Fibroblast of gingiva (primary cell): Measurements from ENCODE around the gene SCO1.
"Not testable (repeated sequence)": the region's sequence is repeated elsewhere in the genome, so short reads cannot be mapped to it uniquely, and the experiment has no call there.

ENCODE experiments used
- DNase-seq: peaks from one replicate; pipeline ENCODE4 v3.0.0-alpha.2; 2011; ENCODE audit warnings: low read depth

Gene SCO1

DNA sequence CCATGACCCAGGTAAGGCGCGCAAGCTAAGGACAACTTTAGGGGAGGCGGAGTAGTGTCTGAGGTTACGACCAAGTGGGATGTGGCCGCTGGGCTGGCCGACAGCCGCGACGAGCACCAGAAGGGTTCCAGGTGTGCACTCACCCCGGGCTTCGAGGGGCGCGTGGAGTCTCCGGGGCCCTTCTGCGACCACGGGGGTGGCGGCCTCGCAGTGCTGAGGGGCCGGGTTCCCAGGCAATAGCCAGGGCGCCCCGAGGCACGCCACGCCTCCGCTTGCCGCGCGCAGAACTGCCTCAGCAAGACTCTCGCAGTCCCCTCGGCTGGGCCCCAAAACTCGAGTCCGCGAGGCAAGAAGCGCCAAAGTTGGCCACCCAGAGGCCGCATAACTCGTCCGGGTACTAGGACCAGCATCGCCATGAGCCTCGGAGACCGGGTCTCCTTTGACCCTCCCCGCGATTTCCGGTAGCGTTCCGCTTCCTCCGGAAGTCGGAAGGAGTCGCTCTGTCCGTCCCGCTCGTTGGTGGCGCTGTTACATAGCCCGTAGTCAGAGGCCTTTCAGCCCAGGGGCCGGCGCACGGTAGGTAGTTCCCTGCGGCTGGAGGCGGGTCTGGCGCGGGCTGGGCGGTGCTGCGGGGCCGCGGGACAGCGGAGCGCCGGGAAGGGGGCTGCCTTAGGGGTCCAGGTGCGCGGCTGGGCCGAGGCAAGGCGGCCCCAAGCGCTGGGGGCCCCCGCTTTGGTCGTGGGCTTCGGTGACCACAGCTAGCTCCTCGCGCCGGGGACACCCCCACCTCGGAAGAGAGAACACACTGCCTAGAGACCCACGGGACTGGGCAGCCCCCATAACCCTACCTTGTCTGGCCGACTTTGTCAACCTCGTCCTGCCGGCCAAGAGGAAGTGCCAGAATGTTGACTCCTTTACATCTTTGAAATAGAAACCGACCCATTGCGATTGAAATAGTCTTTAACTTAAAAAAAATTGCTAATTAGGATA, at the start of gene SCO1, which contains the start of gene ADPRM:
TSS of gene SCO1 (minus strand) at position 442 of the 990 bp plus-strand sequence. CDS start at position 416, 26 bp downstream.
TSS of gene ADPRM (plus strand) at position 503 of the 990 bp plus-strand sequence. CDS start 7,333 bp downstream, outside the sequence.
- DNase-seq, result peak; percentile 92

GRCh38 chr17:10745231-10745630, 47.9 kb upstream of the SCO1 start:
- DNase-seq, result peak; percentile 49

DNA sequence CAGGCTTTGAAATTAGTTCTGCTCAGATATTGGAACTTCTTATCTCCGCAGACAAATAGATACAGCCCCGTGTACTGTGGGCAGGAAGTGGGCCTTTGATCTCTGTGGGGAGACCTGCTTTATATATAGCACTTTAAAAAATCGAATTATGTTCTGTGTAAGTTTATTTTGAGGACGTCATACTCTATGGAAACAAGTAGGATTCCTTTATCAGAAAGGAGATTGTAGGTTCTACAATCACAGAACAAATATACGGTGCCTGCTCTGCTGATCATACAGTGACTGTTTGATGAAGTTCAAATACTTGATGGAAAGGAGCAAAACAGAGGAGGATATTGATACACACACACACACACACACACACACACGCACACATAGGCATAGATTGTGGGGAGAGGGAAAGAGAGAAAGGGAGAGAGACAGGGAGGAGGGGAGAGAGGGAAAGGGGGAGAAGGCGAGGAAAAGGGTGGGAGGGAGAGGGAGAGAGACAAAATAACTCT, 47.2 kb upstream of the SCO1 start:
- DNase-seq, result no peak

DNA sequence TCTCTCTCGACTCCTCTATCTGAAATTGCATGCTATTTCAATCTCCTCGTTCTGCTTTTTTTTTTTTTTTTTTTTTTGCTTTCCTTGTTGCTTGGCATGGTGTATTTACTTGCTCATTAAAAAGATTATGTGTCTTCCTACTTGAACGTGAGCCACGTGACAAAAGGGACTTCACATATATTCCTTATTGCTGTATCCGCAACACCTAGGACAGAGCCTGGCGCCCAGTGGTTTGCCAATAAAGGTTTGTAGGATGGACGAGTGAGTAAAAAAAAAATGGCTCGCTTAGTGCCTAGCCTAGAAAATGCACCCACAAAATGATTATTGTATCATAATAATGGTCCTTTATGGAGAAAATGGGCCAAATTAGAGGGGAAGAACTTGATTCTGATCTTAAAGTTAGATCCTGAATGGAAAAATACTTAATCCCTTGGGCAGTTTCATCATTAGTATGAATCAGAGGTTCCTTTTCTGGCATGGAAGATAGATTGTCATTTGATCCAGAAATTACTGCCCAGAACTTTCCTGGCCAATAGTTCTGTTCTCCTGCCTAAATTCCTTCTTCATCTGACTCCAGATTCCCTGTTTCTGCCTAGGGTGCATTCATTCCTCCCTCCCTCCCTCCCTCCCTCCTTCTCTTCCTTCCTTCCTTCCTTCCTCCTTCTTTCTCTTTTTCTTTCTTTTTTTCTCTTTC, 46.1 kb upstream of the SCO1 start:
- peak; percentile 78 for DNase-seq

DNA sequence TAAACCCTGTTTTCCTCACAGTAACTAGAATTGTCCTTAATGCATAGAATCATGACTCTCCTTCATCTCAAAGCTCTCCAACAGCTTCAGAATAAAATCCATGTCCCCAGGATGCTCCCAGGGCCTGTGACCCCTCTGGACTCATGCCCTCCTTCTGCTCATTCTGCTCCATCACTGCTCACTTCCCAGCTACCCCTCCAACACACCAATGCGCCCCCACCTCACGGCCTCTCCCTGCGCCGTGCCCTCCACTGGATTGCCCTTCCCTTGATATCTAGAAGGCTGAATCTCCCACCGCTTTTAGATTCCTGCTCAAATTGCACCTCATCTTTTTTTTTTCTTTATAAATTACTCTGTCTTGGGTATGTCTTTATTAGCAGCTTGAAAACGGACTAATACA, 45.1 kb upstream of the SCO1 start:
- DNase-seq, result no peak

DNA sequence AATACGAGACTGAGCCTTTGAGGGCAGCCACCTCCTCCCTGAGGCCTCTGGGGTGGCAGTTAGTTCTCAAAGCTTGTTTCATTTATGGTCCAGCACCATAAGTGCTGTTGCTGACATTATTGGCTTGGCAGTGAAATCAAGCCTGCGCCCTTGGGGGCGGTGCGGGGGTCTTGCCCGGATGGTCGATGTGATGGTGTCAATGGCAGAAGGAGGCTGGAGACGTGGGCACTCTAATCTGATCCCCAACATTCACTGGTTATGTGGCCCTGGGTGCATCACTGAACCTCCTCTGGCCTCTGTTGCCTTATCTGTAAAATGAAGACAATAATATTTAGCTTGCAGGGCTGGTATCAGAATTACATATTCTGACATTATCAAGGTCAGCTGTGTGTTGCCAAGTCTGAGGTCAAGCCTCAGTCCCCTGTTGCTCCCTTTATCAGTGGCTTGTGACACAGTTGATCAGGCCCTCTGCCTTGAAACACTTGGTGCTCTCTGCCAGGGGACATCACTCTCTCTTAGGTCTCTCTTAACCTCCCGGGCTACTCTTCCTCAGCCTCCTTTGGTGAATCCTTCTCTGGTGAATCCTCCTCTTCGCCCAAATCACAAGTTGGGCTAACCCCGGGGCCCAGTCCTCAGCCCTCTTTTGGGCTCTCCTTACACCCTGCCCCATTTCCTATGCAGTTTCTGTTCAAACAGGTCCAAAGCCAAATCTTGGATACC, 44.2 kb upstream of the SCO1 start:
- no peak for DNase-seq

- DNase-seq, result no peak
Observed at GRCh38 chr17:10739386-10739785, 42.1 kb upstream of the SCO1 start.

- DNase-seq, result no peak
Observed at GRCh38 chr17:10738521-10739258, 41.4 kb upstream of the SCO1 start.

DNA sequence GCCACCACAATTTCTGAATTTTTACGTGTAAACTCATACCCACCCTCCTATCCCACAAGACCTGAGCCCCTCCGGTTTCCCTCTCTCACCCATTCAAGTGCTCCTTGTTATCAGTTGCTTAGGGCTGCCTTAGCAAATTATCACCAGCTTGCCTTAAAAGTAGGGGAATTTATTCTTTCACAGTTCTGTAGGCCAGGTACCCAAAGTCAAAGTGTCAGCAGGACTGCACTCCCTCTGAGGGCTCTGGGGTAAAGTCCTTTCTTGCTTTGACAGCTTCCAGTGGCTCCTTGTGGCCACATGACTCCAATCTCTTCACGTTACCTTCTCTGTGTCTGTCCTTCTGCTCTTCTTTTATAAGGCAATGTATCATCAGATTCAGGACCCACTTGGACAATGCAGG, 40.4 kb upstream of the SCO1 start:
- DNase-seq, result no peak

- DNase-seq, result peak; percentile 64
Observed at GRCh38 chr17:10737168-10737622, 39.9 kb upstream of the SCO1 start.

- DNase-seq, result no peak
Observed at GRCh38 chr17:10735821-10736220, 38.5 kb upstream of the SCO1 start.

DNA sequence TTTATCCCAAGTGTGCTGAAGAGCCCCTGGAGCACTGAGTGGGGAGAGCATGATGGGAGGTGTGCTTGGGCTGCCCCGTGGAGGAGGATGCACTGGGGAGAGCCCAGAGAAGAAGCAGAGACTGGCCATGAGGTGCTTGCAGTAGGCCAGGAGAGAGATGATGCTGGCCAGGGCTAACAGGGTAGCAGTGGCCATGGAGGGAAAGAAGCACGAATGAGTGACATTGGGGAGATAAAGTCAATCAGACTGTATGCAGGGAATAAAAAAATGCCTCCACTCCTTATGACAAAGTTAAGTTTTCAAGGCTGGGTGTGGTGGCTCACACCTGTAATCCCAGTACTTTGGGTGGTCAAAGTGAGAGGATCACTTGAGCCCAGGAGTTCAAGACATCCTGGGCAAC, 37.9 kb upstream of the SCO1 start:
- DNase-seq, result no peak

DNA sequence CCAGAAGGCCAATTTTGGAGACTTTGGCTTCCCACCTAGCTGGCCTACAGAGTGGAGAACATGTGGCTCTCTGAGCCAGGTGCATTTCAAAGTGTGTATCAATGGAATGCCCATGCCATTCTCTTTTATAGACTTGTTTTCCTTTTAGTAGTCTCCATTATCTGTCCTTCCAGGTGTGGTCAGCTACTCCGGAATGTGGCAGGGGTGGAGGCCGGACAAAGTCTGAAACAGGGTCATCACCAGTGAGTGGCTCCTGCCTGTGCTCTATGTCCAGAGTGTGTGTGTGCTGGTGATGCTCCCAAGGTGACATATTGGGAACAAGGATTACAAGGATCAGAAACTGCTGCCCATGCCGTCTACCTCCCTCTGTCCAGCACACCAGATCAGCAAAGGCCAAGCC, 36.3 kb upstream of the SCO1 start:
- DNase-seq, result no peak

DNA sequence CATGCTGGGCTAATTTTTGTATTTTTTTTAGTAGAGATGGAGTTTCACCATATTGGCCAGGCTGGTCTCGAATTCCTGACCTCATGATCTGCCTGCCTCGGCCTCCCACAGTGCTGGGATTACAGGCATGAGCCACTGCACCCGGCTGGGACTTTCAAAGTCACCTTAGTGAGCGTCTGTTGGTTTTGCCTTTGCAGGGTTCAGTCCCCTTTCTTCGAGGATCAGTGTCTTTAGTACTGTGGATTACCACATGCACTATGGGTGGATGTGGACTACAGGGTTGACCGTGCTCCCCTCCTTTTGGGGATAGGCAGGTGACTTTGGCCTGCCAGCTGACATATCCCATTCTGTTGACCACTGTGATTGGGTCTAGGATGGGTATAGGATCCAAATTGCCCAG, 34.8 kb upstream of the SCO1 start:
- not testable (repeated sequence) for DNase-seq

DNA sequence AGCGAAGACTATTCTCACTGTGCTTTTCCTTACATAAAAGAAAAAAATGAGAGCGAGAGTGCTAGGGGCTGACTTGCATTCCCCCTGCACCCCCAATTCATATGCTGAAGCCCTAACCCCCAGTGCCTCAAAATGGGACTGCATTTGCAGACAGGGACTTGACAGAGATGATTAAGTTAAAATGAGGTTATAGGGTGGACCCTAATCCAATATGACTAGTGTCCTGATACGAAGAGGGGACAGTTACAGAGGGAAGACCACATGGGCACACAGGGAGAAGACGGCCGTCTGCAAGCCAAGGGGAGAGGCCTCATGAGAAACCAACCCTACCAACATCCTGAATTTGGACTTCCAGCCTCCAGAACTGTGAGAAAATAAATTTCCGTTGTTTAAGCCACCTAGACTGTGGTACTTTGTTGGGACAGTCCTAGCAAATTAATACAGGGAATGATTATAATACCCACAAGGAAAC, 34.1 kb upstream of the SCO1 start:
- DNase-seq, result no peak

GRCh38 chr17:10730247-10730646, 32.9 kb upstream of the SCO1 start:
- DNase-seq, result not testable (repeated sequence)

GRCh38 chr17:10729334-10730193, 32.2 kb upstream of the SCO1 start, which contains the start of gene TMEM220:
TSS of gene TMEM220 (minus strand) at chr17:10730023. CDS start at chr17:10729851, 172 bp downstream.
- peak; percentile 81 for DNase-seq

- DNase-seq, result no peak
Observed at GRCh38 chr17:10728331-10728892, 31.1 kb upstream of the SCO1 start.

DNA sequence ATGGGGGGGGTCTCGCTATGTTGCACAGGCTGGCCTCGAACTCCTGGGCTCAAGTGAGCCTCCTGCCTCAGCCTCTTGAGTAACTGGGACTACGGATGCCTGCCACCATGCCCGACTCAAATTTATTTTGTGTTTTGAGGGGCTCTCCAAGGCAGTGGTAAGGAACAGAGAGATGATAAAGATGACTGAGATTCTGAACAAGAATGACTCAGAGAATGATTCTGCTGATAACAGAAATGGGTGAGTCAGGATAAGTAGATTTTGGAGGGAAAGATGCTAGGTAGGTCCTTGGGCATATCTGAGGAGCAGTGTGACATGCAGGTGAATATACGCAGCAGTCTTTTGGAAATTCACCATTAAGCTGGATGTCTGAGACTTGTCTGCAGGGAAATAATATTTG, 29.9 kb upstream of the SCO1 start:
- no peak for DNase-seq

DNA sequence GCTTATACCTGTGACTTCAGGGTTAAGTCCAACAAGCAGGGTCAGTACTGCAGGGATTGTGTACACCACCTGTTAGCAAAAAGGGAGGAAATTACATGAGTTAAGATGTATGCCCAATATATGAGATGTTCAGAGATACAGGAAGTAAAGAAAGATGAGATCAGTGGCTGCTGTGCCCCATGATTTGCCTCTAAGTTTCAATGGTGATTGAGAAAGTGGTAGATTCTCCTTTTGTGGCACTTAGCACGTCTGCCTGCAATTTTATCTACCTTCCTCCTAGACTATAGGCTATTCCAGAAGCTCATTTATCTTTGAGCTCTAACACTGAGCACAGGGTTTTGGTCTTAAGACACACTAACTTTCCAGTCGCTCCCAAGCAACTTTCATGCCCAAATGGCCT, 28.9 kb upstream of the SCO1 start:
- DNase-seq, result no peak
